Activated CD8-positive, alpha-beta memory T cell treated with anti-CD3 and anti-CD28 coated beads, Interleukin-2, amount 50 U/mL, for 1 hour (primary cell): ENCODE measurements around the gene ZSWIM5.
"Not testable (repeated sequence)": the region's sequence is repeated elsewhere in the genome, so short reads cannot be mapped to it uniquely, and the experiment has no call there.

Experiments used
- DNase-seq: peaks from one replicate; pipeline ENCODE4 v3.0.0-alpha.2; 2020; ENCODE audit errors: extremely low read depth

The ZSWIM5 gene

DNA sequence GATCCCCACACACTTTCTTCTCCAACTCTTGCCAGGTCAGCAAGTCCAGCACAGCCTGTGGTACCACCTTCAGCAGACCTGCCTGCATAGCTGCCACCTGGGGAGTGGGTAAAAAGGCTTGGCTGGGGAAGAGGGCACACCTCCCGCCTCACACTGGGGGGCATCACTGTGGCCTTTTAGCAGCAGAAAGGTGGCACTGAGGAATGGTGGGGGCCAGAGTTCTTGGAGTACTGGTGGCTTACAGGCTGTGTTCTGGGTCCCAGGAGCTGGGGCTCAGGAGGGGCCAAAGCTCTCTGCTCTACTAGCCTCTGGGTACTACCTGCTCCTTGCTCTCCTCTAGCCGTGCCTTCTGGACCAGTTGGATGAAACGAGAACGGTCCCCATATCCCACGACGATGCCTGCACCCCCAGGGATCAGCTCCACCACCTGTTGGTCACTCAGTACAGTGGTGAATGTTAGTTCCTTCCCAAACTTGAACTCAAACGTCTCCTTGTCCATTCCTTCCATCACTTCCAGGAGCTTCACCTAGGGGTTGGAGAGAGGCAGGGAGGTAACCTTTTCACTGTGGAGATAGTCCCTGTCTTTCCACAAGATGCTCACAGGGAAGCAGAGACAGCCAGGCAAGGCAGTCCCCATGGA is 202.0 kb downstream of the ZSWIM5 start:
- DNase-seq = no peak

DNA sequence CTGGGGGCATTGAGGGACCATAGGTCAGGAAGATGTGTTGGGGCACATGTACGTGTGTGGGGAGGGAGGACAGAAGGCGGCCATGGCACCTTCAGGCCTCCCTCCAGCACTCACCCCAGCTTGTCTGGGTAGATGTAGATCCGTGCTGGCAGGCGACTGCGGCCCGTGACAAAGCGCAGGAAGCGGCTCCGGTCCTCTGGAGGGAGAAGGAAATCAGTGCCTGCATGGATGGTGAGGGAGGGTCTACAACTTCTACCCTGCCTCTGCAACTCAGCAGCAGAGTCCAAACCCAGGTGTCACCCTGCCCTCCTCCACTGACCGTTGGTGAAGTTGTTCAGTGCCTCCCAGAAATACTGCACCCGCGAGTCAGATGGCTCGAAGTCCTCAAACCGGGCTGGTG is 202.7 kb downstream of the ZSWIM5 start:
- no peak for DNase-seq

DNA sequence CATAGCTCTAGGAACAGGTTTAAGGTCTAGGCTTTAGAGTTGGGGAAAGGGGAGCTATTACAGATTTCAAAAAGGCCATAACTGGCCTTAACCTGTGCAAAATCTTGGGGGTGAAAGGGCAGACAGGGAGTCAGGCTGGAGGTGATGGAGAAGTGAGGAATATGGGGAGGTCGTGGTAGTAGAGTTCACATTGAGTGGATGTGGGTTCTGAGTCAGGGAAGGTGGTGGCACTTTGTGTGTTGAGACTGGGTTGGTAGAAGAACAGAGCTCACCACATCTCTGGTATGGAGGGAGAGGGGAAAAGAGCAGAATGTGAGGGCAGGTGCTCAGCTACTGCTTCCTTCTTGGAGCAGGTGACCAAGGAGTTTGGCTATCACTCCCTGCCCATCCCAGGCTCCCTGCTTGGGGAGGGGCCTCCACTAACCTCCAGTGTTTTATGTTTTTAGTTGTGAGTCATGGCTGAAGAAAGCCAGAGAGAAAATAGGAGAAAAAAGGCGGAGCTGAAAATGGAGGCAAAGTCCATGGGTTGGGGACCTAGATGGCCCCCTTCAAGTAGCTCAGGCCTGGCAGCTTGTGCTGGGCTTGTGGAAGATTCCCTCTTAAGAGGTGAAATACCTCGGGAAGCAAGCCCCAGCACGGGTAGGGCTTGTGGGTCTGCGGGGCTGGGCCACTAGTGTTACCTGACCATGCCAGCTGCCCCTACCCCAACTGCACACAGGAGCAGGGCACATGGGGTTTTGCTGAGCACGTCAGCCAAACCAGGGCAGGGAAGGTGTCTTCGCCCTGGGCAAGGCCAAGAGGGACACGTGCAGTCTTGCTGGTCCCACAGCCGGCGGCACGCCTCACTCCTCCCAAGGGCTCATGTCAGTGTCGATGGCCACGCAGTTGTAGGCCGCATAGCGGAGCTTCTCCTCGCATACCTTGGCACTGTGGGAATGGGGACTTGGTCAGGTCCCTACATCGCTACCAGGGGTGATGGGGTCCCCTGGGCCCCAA is 203.5 kb downstream of the ZSWIM5 start:
- no peak for DNase-seq

DNA sequence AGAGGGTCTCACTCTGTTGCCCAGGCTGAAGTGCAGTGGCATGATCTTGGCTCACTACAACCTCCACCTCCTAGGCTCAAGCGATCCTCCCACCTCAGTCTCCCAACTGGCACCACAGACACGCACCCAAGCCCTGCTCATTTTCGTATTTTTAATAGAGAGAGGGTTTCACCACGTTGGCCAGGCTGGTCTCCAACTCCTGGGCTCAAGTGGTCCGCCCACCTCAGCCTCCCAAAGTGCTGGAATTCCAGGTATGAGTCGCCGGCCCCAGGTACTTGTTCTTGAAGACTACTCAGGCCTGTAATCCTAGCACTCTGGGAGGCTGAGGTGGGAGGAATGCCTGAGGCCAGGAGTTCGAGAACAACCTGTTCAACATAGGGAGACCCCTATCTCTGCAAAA is 204.8 kb downstream of the ZSWIM5 start:
- not testable (repeated sequence) for DNase-seq

DNA sequence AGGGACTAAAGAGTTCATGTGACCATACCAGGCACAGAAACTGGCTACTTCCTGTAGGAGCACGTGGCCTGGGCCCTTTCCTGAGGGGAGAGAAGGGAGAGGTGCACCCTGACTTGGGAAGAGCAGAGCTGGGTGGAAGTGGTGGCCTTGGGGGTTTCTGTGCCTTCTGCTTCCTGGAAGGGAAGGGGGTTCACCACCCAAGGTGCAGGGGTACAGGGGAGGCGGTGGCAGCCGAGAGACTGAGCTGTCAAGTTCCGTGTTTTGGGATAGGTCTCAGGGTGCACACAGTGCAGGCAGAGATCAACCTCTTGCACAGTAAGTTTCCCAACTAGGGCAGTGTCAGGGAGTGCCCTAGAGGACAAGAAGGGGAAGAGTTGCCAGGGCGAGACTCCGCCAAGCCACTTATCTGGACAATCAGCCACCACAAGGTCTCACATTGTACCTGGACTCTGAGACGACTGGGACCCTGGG is 205.4 kb downstream of the ZSWIM5 start:
- DNase-seq = no peak

DNA sequence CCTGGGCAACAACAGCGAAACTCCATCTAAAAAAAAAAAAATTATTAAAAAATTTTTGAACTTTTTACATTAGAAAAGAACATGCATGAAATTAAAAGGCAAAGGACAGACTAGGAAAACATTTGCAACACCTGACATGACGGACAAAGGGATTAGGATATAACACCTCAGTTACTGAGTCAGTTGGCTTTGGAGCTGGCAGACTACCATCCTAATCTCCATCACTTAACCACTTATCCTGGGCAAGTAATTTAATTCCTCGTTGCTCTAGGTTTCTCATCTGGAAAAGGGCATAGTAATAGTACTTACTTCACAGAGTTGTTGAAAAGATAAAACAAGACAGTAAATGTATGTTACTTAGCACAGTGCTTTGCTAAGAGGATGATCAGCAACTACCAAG is 207.2 kb downstream of the ZSWIM5 start:
- no peak for DNase-seq

DNA sequence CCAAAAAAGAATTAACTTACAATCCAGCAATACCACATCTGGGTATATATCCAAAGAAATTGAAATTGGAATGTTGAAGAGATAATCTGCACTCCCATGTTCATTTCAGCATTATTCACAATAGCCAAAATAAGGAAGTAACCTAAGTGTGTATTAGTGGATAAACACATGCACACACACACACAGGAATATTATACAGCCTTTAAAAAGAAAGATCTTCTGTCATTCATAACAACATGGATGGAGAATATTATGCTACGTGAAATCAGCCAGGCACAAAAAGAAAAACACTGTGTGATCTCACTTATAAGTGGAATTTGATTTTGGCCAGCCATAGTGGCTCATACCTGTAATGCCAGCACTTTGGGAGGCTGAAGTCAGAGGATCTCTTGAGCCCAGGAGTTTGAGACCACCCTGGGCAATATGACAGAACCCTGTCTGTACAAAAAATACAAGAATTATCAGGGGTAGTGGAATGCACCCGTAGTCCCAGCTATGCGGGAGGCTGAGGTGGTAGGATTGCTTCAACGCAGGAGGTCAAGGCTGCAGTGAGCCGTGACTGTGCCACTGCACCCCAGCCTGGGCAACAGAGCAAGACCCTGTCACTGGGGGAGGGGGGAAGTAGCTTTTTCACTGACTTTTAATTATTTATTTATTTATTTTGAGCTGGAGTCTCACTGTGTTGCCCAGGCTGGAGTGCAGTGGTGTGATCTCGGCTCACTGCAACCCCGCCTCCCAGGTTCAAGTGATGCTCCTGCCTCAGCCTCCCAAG is 210.8 kb downstream of the ZSWIM5 start:
- no peak for DNase-seq

DNA sequence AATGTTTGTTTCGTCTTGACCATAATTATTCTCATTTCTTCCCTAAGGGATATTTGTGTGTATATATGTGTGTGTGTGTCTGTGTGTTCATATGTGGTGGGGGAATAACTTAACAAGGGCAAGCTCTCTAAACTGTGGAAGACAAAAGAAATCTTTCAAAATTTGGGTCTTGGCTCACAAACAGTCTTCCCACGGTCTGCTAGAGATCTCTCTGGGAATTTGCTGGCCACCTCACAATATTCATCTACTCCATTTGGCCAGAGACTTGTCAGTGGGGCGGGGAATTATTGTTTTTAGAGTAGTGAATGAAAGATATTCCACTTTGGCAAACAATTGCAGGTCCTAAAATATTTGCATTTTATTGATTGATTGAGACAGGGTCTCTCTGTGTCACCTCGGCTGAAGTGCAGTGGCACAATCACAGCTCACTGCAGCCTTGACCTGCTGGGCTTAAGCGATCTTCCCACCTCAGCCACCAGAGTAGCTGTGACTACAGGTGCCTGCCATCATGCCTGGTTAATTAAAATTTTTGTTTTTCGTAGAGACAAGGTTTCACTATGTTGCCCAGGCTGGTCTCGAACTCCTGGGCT is 212.0 kb downstream of the ZSWIM5 start:
- DNase-seq = no peak

DNA sequence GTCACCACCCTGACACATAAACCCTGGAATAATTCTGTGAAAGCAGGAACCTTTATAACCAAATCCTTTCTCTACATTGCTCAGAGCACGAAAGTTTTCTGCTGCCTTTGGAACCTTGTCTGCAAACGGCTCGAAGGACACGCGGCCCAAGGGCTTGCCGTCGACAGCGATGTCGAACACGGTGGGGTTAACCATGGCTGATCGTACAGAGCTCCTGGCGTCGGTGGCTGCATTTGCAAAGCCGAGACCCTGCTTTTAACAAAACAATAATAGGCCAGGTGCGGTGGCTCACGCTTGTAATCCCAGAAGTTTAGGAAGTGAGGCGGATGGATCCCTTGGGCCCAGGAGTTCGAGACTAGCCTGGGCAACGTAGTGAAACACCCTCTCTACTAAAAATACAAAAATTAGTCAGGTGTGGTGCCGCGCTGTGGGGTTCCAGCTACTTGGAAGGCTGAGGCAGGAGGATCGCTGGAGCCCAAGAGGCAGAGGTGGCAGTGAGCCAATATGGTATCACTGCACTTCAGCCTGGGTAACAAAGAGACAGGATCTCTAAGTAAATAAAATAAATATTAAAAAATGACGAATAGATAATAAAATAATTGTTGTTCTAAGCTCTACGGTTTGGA is 217.8 kb downstream of the ZSWIM5 start:
- no peak for DNase-seq

DNA sequence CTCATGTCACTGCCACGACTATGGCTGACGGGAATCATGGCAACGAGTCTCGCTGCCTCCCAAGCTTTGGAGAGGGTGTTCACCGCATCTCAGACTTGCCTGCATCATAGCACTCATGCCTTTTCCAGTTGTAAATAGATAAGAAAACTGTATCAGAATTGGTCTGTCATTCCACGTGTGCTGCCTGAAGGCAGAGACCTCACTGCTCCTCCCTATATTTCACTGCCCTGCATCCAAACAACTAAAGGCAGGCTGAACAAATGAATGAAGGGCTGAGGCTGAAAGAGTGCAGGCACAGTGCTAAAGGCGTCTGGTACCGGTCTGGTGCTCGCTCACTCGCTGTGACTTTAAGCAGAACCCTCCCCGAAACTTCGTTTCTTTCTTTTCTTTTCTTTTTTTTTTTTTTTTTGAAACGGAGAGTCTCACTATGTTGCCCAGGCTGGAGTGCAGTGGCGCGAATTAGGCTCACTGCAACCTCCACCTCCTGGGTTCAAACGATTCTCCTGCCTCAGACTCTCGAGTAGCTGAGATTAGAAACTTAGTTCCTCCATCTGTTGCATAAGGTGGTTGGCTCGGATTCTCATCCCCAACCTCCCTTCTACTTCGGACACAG is 220.6 kb downstream of the ZSWIM5 start:
- DNase-seq = no peak

DNA sequence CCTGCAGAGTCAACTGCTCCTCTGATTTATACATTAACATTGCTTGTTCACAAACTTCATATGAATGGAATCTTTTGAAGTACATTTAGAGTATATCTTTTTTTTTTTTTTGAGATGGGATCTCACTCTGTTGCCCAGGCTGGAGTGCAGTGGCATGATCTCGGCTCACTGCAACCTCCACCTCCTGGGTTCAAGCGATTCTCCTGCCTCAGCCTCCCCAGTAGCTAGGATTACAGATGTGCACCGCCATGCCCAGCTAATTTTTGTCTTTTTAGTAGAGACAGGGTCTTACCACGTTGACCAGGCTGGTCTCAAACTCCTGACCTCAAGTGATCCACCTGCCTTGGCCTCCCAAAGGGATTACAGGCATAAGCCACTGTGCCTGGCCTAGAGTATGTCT is 229.0 kb downstream of the ZSWIM5 start:
- not testable (repeated sequence) for DNase-seq

DNA sequence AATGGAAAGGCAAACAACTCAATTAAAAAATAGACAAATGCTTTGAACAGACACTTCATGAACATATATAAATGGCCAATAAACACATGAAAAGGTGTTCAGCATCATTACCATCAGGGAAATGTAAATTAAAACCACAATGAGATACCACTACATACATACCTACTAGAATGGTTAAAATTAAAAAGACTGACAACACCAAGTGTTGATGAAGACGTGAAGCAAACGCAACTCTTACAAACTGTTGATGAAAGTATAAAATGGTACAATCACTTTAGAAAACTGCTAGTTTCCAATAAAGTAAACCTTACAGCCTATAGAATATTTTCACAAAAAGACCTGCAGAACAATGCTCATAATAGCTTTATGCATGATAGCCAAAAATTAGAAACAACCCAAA is 230.2 kb downstream of the ZSWIM5 start:
- DNase-seq = no peak

DNA sequence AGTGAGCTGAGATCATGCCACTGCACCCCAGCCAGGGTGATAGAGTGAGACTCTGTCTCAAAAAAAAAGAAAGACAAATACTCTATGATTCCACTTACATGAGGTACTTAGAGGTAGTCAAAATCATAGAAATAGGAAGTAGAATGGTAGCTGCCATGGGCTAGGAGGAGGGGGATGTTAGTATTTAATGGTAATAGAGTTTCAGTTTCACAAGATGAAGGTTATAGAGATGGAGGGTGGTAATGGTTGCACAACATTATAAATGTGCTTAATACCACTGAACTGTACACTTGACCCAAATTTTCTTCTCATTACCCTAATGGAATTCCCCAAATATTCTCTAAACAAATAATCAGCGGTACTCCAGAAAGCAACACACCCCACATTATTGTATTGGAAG is 232.8 kb downstream of the ZSWIM5 start:
- no peak for DNase-seq

DNA sequence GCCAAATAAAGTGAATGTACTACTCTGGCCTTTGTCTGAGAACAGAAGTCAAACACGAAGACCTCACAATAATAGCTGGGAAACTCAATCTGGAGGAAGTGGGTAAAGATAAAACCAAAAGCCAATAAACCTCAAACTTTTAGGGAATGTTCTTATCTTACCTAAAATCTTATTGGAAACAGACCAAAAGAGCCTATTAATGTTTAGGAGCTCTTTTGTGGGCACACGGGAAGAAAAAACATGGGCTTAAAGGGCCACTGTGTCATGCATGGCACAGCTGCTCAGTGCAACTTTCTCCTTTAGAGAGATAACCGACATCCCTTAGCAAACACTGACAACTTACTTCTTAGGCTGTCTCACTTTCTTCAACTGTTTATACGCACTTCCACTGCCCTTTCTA is 236.1 kb downstream of the ZSWIM5 start:
- DNase-seq = no peak
